ENCODE data around the gene FAM171A1. TPM values are rescaled to one million over a fixed set of nuclear protein-coding genes. Genes with fewer than 3 reads are reported as not detected.
"Not testable (repeated sequence)": the region's sequence is repeated elsewhere in the genome, so short reads cannot be mapped to it uniquely, and the experiment has no call there.

FAM171A1 gene
- total and polyA plus RNA-seq, 2 experiments from 2014 or later = 24.4 to 29.5 TPM

GRCh38 chr10:15306735-15307280 is 64.3 kb downstream of the FAM171A1 start:
- Histone ChIP-seq H3K27me3 (no peaks in the 10 kb centered on the region), H3K9me3 (ENCODE audit: low read depth) (no peaks in the 10 kb centered on the region), H4K20me1 (ENCODE audit: insufficient read depth, poor library complexity, severe bottlenecking) (no peaks in the 10 kb centered on the region), H3K4me2 (no peak overlapping the region), H2AFZ (no peak overlapping the region), H3K79me2 (peaks cover 38% of the 10 kb centered on the region), H3K9me2 (replicated peaks; ENCODE audit: insufficient read depth) (no peaks in the 10 kb centered on the region), H3K4me3 (no peak overlapping the region), H3K4me1 (ENCODE audit: insufficient read depth) (peaks cover 4% of the 10 kb centered on the region), H3K36me3 (replicated peaks; ENCODE audit: insufficient read depth, low read depth) (no peaks in the 10 kb centered on the region), H3K27ac (no peak overlapping the region)
- DNase-seq (ENCODE audit: low spot score) = no peak
- no peak for TF ChIP-seq EZH2phosphoT487 (IDR thresholded peaks at IDR 0.05; ENCODE audit: low read depth, severe bottlenecking, unreplicated experiment)
- no peak for TF ChIP-seq CTCF (IDR thresholded peaks at IDR 0.05; ENCODE audit: poor library complexity)
- no peak for TF ChIP-seq EZH2 (IDR thresholded peaks at IDR 0.05; ENCODE audit: borderline replicate concordance)
- 93% methylated on average over 8 of the region's 8 CpGs for WGBS (ENCODE audit: low lambda C conversion rate, missing lambda C conversion rate)

- 83% methylated on average over 6 of the region's 6 CpGs for WGBS (ENCODE audit: low lambda C conversion rate, missing lambda C conversion rate)
- no peaks in the 10 kb centered on the region for H4K20me1 ChIP-seq (ENCODE audit: insufficient read depth, poor library complexity, severe bottlenecking)
- H3K9me2 ChIP-seq (replicated peaks; ENCODE audit: insufficient read depth) = no peaks in the 10 kb centered on the region
- no peaks in the 10 kb centered on the region for H3K36me3 ChIP-seq (replicated peaks; ENCODE audit: insufficient read depth, low read depth)
- no peak for TF ChIP-seq CTCF (IDR thresholded peaks at IDR 0.05; ENCODE audit: poor library complexity)
- no peak for TF ChIP-seq EZH2phosphoT487 (IDR thresholded peaks at IDR 0.05; ENCODE audit: low read depth, severe bottlenecking, unreplicated experiment)
- no peak for TF ChIP-seq EZH2 (IDR thresholded peaks at IDR 0.05; ENCODE audit: borderline replicate concordance)
- H3K4me1 ChIP-seq (ENCODE audit: insufficient read depth) = no peaks in the 10 kb centered on the region
- H3K27me3 ChIP-seq = no peaks in the 10 kb centered on the region
- no peaks in the 10 kb centered on the region for H3K9me3 ChIP-seq (ENCODE audit: low read depth)
- H3K4me3 ChIP-seq = no peak overlapping the region
- no peak overlapping the region for H3K4me2 ChIP-seq
- no peak for DNase-seq (ENCODE audit: low spot score)
- H3K27ac ChIP-seq = no peak overlapping the region
- peaks cover 39% of the 10 kb centered on the region for H3K79me2 ChIP-seq
- H2AFZ ChIP-seq = no peak overlapping the region
These were observed 65.5 kb downstream of the FAM171A1 start for GRCh38 chr10:15305634-15306033.

GRCh38 chr10:15305161-15305560 is 65.9 kb downstream of the FAM171A1 start:
- H3K79me2 ChIP-seq = peaks cover 39% of the 10 kb centered on the region
- H3K27me3 ChIP-seq = no peaks in the 10 kb centered on the region
- H3K9me3 ChIP-seq (ENCODE audit: low read depth) = no peaks in the 10 kb centered on the region
- no peaks in the 10 kb centered on the region for H3K9me2 ChIP-seq (replicated peaks; ENCODE audit: insufficient read depth)
- DNase-seq (ENCODE audit: low spot score) = no peak
- no peak overlapping the region for H3K4me3 ChIP-seq
- H4K20me1 ChIP-seq (ENCODE audit: insufficient read depth, poor library complexity, severe bottlenecking) = no peaks in the 10 kb centered on the region
- 94% methylated on average over 2 of the region's 2 CpGs for WGBS (ENCODE audit: low lambda C conversion rate, missing lambda C conversion rate)
- H3K36me3 ChIP-seq (replicated peaks; ENCODE audit: insufficient read depth, low read depth) = no peaks in the 10 kb centered on the region
- TF ChIP-seq CTCF (IDR thresholded peaks at IDR 0.05; ENCODE audit: poor library complexity) (no peak), EZH2phosphoT487 (IDR thresholded peaks at IDR 0.05; ENCODE audit: low read depth, severe bottlenecking, unreplicated experiment) (no peak), EZH2 (IDR thresholded peaks at IDR 0.05; ENCODE audit: borderline replicate concordance) (no peak)
- H3K4me1 ChIP-seq (ENCODE audit: insufficient read depth) = no peaks in the 10 kb centered on the region
- no peak overlapping the region for H2AFZ ChIP-seq
- H3K27ac ChIP-seq = no peak overlapping the region
- no peak overlapping the region for H3K4me2 ChIP-seq

- H4K20me1 ChIP-seq (ENCODE audit: insufficient read depth, poor library complexity, severe bottlenecking); H3K9me3 ChIP-seq (ENCODE audit: low read depth); H3K4me1 ChIP-seq (ENCODE audit: insufficient read depth); H3K36me3 ChIP-seq (replicated peaks; ENCODE audit: insufficient read depth, low read depth); H3K27ac ChIP-seq; H3K9me2 ChIP-seq (replicated peaks; ENCODE audit: insufficient read depth); H3K4me3 ChIP-seq; DNase-seq (ENCODE audit: low spot score); H3K4me2 ChIP-seq; H3K27me3 ChIP-seq; H2AFZ ChIP-seq: not testable (repeated sequence)
- WGBS (ENCODE audit: low lambda C conversion rate, missing lambda C conversion rate) = 98% methylated on average over 15 of the region's 15 CpGs
- peaks cover 25% of the 10 kb centered on the region for H3K79me2 ChIP-seq
These were observed 68.7 kb downstream of the FAM171A1 start for GRCh38 chr10:15302188-15302956.
